Measurements from ENCODE around the gene MOSPD3. TPM values are rescaled to one million over a fixed set of nuclear protein-coding genes. Genes with fewer than 3 reads are reported as not detected.

Gene MOSPD3
- total and polyA plus RNA-seq, 8 donors, result 4.0 to 30.7 (median 20.4) TPM; not detected in 1

GRCh38 chr7:100571829-100572116 is 40.6 kb upstream of the MOSPD3 start:
- DNase-seq, result peak in 1 of 2 donors; percentile 40
- no peak overlapping the region for H3K27ac ChIP-seq
- H3K36me3 ChIP-seq, result peaks cover 25 to 49% (median 45%) of the 10 kb centered on the region in 4 donors
- H3K4me3 ChIP-seq, result no peak overlapping the region
- H3K4me1 ChIP-seq, result peaks cover 17 to 40% (median 37%) of the 10 kb centered on the region in 4 donors
- intact Hi-C loops (cut with DNase I; ENCODE audit: low total_unique reads), result no loop called here
- no peak for TF ChIP-seq POLR2A (IDR thresholded peaks at IDR 0.05)
- TF ChIP-seq POLR2AphosphoS5 (IDR thresholded peaks at IDR 0.05), result no peak
- peaks cover 0 to 21% (median 8%) of the 10 kb centered on the region in 3 donors for H3K27me3 ChIP-seq
- H3K9me3 ChIP-seq, result no peaks in the 10 kb centered on the region
- WGBS, 5 donors, result 62 to 100% (median 86%) methylated on average over 2 of the region's 2 CpGs

- DNase-seq, result no peak
- peaks cover 17 to 40% (median 37%) of the 10 kb centered on the region in 4 donors for H3K4me1 ChIP-seq
- TF ChIP-seq POLR2A (IDR thresholded peaks at IDR 0.05) (no peak), EP300 (IDR thresholded peaks at IDR 0.05) (no peak), CTCF (IDR thresholded peaks at IDR 0.05) (no peak), POLR2AphosphoS5 (IDR thresholded peaks at IDR 0.05) (no peak)
- 77 to 85% (median 81%) methylated on average over 14 to 20 of the region's 20 CpGs for WGBS, 5 donors
- intact Hi-C loops (cut with DNase I; ENCODE audit: low total_unique reads), result no loop called here
- H3K27ac ChIP-seq, result no peak overlapping the region
- H3K36me3 ChIP-seq, result peaks cover 31 to 53% (median 50%) of the 10 kb centered on the region in 4 donors
- peaks cover 0 to 21% (median 8%) of the 10 kb centered on the region in 3 donors for H3K27me3 ChIP-seq
- H3K9me3 ChIP-seq, result no peaks in the 10 kb centered on the region
- no peak overlapping the region for H3K4me3 ChIP-seq
Measured at GRCh38 chr7:100572281-100572948, 39.9 kb upstream of the MOSPD3 start.

- no peak overlapping the region for H3K27ac ChIP-seq
- H3K9me3 ChIP-seq, result no peaks in the 10 kb centered on the region
- WGBS, 5 donors, result 88 to 94% (median 91%) methylated on average over 8 to 30 of the region's 30 CpGs
- TF ChIP-seq POLR2A (IDR thresholded peaks at IDR 0.05), result no peak
- no peak for TF ChIP-seq POLR2AphosphoS5 (IDR thresholded peaks at IDR 0.05)
- TF ChIP-seq EP300 (IDR thresholded peaks at IDR 0.05), result no peak
- TF ChIP-seq CTCF (IDR thresholded peaks at IDR 0.05), result no peak
- intact Hi-C loops (cut with DNase I; ENCODE audit: low total_unique reads), result no loop called here
- no peak overlapping the region for H3K4me3 ChIP-seq
- peaks cover 0 to 21% (median 8%) of the 10 kb centered on the region in 3 donors for H3K27me3 ChIP-seq
- H3K36me3 ChIP-seq, result peaks cover 38 to 60% (median 56%) of the 10 kb centered on the region in 4 donors
- H3K4me1 ChIP-seq, result peaks cover 17 to 37% (median 32%) of the 10 kb centered on the region in 4 donors
- DNase-seq, result no peak
Measured at GRCh38 chr7:100572949-100573675, 39.2 kb upstream of the MOSPD3 start.

GRCh38 chr7:100573691-100574361 is 38.5 kb upstream of the MOSPD3 start, which contains the start of gene SAP25:
SAP25 (minus strand) TSS chr7:100573900; CDS start chr7:100573742, 158 bp downstream.
- Histone ChIP-seq H3K27ac (no peak within 1 kb of the TSS), H3K36me3 (peaks cover 45 to 67% (median 64%) of the 10 kb centered on the region in 4 donors), H3K4me3 (no peak within 1 kb of the TSS), H3K27me3 (peaks cover 0 to 21% (median 8%) of the 10 kb centered on the region in 3 donors), H3K4me1 (peaks cover 17 to 30% (median 25%) of the 10 kb centered on the region in 4 donors), H3K9me3 (no peaks in the 10 kb centered on the region)
- DNase-seq, result no peak
- WGBS, 5 donors, result 83 to 96% (median 92%) methylated on average over 51 to 70 of the region's 70 CpGs
- intact Hi-C loops (cut with DNase I; ENCODE audit: low total_unique reads), result no loop called here
- no peak for TF ChIP-seq EP300 (IDR thresholded peaks at IDR 0.05)
- no peak for TF ChIP-seq CTCF (IDR thresholded peaks at IDR 0.05)
- no peak for TF ChIP-seq POLR2AphosphoS5 (IDR thresholded peaks at IDR 0.05)
- TF ChIP-seq POLR2A (IDR thresholded peaks at IDR 0.05), result no peak

All from stomach (tissue), 9 donors.